ENCODE results near the gene SAYSD1. TPM values are rescaled to one million over a fixed set of nuclear protein-coding genes. Genes with fewer than 3 reads are reported as not detected.

Gene SAYSD1
- total and polyA plus RNA-seq, 7 experiments from 2014 or later = 15.1 to 26.8 (median 19.8) TPM

DNA sequence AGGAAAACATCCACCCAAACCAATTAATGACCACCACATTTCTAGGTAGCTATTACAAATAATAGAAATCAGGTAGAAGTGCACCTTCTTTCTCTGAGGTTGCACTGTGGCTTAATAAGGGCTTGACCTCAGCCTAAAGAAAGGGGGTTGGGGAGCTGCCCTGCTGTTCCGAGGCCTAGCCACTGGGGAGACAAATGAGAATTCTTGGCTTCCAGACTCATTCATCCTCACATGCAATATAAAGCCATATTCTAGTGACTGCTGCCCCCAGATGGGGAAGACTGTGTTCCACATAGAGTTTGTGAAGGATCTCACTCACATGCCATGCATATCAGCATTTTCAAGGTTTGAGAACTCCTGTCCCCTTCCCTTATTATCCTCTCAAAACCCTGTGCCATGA is 22.9 kb downstream of the SAYSD1 start:
- Mint-ChIP-seq H3K27ac (peak overlapping the region in 1 of 9 donors; percentile 52), H3K9me3 (no peaks in the 10 kb centered on the region), H3K4me1 (peaks cover 0 to 6% (median 4%) of the 10 kb centered on the region in 7 donors), H3K27me3 (peaks cover 10 to 61% (median 27%) of the 10 kb centered on the region in 5 donors), H3K4me3 (no peak overlapping the region), H3K36me3 (peaks cover 0 to 10% (median 0%) of the 10 kb centered on the region in 5 donors)
- intact Hi-C loops (cut with micrococcal nuclease) = no loop called here
- Histone ChIP-seq H3K9me3 (ENCODE audit: control insufficient read depth in 2 of 3, low read length in 3 of 3) (no peaks in the 10 kb centered on the region), H3K4me1 (ENCODE audit: control insufficient read depth in 2 of 2, insufficient read depth in 2 of 2, low read length in 2 of 2) (no peaks in the 10 kb centered on the region), H3K4me3 (ENCODE audit: low read length) (no peak overlapping the region), H3K27me3 (ENCODE audit: control insufficient read depth in 2 of 2, insufficient read depth in 2 of 2, low read length in 2 of 2) (no peaks in the 10 kb centered on the region), H3K36me3 (ENCODE audit: control insufficient read depth in 2 of 3, insufficient read depth in 3 of 3, low read length in 3 of 3) (no peaks in the 10 kb centered on the region), H3K27ac (ENCODE audit: low read depth, low read length) (no peak overlapping the region)
- CTCF ChIA-PET = interaction anchor here (0.6 kb wide), 1 partner anchor 68 kb away, joined by 3 read pairs; no protein-coding TSS in a partner anchor
- DNase-seq = no peak
- POLR2A ChIA-PET = interaction anchor here (0.8 kb wide), 1 partner anchor 220 kb away, joined by 5 read pairs; no protein-coding TSS in a partner anchor
- ATAC-seq = no peak

DNA sequence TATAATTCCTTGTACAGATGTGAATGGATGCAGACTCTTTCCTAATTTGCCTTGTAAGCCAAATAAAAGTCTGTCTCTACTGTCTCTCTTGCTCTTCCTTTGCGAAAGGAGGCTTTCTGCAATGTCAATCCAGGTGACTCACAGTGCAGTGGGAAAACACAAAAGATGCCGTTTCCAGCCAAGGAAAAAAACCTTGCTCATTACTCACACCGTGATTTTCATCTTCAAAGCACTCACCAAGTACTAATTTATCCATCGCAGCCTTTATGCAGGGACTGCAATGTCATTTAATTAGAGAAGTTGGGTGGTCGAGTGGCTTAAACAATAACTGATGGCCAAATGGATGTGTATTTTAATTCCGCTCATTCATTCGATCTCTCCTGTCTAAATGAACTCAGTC is 23.8 kb downstream of the SAYSD1 start:
- H3K36me3 Mint-ChIP-seq = peaks cover 0 to 10% (median 0%) of the 10 kb centered on the region in 5 donors
- CTCF ChIA-PET = no interaction called here
- POLR2A ChIA-PET = interaction anchor here (0.8 kb wide), 1 partner anchor 219 kb away, joined by 5 read pairs; no protein-coding TSS in a partner anchor
- H3K4me1 Mint-ChIP-seq = peaks cover 0 to 10% (median 4%) of the 10 kb centered on the region in 7 donors
- no peak overlapping the region for H3K27ac ChIP-seq (ENCODE audit: low read depth, low read length)
- ATAC-seq (no peak), DNase-seq (no peak)
- H3K27me3 Mint-ChIP-seq = peaks cover 13 to 69% (median 33%) of the 10 kb centered on the region in 5 donors
- H3K4me3 Mint-ChIP-seq = no peak overlapping the region
- no peaks in the 10 kb centered on the region for H3K4me1 ChIP-seq (ENCODE audit: control insufficient read depth in 2 of 2, insufficient read depth in 2 of 2, low read length in 2 of 2)
- intact Hi-C loops (cut with micrococcal nuclease) = no loop called here
- H3K9me3 ChIP-seq (ENCODE audit: control insufficient read depth in 2 of 3, low read length in 3 of 3) = no peaks in the 10 kb centered on the region
- H3K27me3 ChIP-seq (ENCODE audit: control insufficient read depth in 2 of 2, insufficient read depth in 2 of 2, low read length in 2 of 2) = no peaks in the 10 kb centered on the region
- no peak overlapping the region for H3K27ac Mint-ChIP-seq
- no peaks in the 10 kb centered on the region for H3K36me3 ChIP-seq (ENCODE audit: control insufficient read depth in 2 of 3, insufficient read depth in 3 of 3, low read length in 3 of 3)
- H3K9me3 Mint-ChIP-seq = no peaks in the 10 kb centered on the region
- no peak overlapping the region for H3K4me3 ChIP-seq (ENCODE audit: low read length)

DNA sequence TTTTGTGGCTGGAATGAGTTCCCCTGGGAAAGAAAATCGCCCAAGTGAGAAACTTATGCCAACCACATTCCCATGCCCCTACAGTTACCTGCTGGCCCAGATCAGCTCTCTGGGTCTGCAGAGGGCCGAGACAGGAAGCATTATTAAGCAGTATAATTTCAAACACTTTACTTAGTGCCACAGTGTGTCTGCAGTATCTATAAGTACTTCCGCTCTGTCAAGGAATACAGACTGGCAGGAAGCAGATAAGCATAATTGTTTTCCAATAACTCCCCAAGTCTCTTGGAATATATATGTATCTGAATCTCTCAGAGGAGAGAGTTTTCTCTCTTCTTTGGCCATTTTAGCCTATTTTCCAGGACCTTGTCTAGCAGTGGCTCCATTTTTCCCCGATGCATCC is 24.9 kb downstream of the SAYSD1 start:
- Mint-ChIP-seq H3K9me3 (peaks cover 0 to 1% (median 0%) of the 10 kb centered on the region in 11 donors), H3K36me3 (peaks cover 0 to 8% (median 0%) of the 10 kb centered on the region in 5 donors), H3K4me3 (peak overlapping the region in 1 of 10 donors; percentile 10), H3K27me3 (peaks cover 17 to 70% (median 43%) of the 10 kb centered on the region in 5 donors), H3K4me1 (peaks cover 0 to 13% (median 4%) of the 10 kb centered on the region in 7 donors), H3K27ac (no peak overlapping the region)
- intact Hi-C loops (cut with micrococcal nuclease) = no loop called here
- no peak for ATAC-seq
- Histone ChIP-seq H3K9me3 (ENCODE audit: control insufficient read depth in 2 of 3, low read length in 3 of 3) (no peaks in the 10 kb centered on the region), H3K27me3 (ENCODE audit: control insufficient read depth in 2 of 2, insufficient read depth in 2 of 2, low read length in 2 of 2) (no peaks in the 10 kb centered on the region), H3K4me1 (ENCODE audit: control insufficient read depth in 2 of 2, insufficient read depth in 2 of 2, low read length in 2 of 2) (no peaks in the 10 kb centered on the region), H3K36me3 (ENCODE audit: control insufficient read depth in 2 of 3, insufficient read depth in 3 of 3, low read length in 3 of 3) (no peaks in the 10 kb centered on the region), H3K27ac (ENCODE audit: low read depth, low read length) (no peak overlapping the region), H3K4me3 (ENCODE audit: low read length) (no peak overlapping the region)
- POLR2A ChIA-PET = no interaction called here
- CTCF ChIA-PET = no interaction called here
- DNase-seq = no peak

DNA sequence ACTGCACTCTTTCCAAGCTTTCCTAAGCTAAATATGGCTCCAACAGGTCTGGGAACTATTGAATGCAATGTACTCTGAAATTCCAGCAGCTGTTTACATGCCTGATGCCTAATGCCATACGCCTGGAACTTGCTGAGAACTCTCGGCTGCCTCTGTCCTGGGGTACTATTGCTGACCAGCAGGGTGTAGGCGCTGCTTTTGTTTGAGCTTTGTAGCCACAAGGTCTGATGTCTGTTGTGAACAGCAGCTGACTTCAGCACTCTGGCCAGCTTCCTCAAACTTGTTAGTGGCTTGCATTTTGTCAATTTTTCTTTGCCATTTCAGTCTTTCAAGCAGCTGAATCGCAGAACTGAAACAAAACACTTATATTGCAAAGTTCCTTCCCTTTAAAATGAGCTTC is 26.7 kb downstream of the SAYSD1 start:
- H3K4me1 Mint-ChIP-seq = peaks cover 0 to 17% (median 4%) of the 10 kb centered on the region in 7 donors
- H3K4me3 Mint-ChIP-seq = no peak overlapping the region
- H3K27me3 Mint-ChIP-seq = peaks cover 23 to 69% (median 49%) of the 10 kb centered on the region in 5 donors
- DNase-seq = peak in 3 of 9 donors; percentile 6 to 15 (median 8)
- peaks cover 0 to 1% (median 0%) of the 10 kb centered on the region in 11 donors for H3K9me3 Mint-ChIP-seq
- Histone ChIP-seq H3K27ac (ENCODE audit: low read depth, low read length) (no peak overlapping the region), H3K27me3 (ENCODE audit: control insufficient read depth in 2 of 2, insufficient read depth in 2 of 2, low read length in 2 of 2) (no peaks in the 10 kb centered on the region), H3K4me1 (ENCODE audit: control insufficient read depth in 2 of 2, insufficient read depth in 2 of 2, low read length in 2 of 2) (no peaks in the 10 kb centered on the region), H3K36me3 (ENCODE audit: control insufficient read depth in 2 of 3, insufficient read depth in 3 of 3, low read length in 3 of 3) (no peaks in the 10 kb centered on the region), H3K9me3 (ENCODE audit: control insufficient read depth in 2 of 3, low read length in 3 of 3) (no peaks in the 10 kb centered on the region), H3K4me3 (ENCODE audit: low read length) (no peak overlapping the region)
- peak; percentile 54 for ATAC-seq
- H3K36me3 Mint-ChIP-seq = peaks cover 0 to 4% (median 0%) of the 10 kb centered on the region in 5 donors
- ChIA-PET POLR2A (no interaction called here), CTCF (interaction anchor here (0.6 kb wide), 1 partner anchor 102 kb away, joined by 3 read pairs; no protein-coding TSS in a partner anchor)
- intact Hi-C loops (cut with micrococcal nuclease) = loop anchor here in 1 of 2 donors (1.0 kb wide), 1 partner anchor 215 kb away; no protein-coding TSS in a partner anchor
- H3K27ac Mint-ChIP-seq = peak overlapping the region in 1 of 9 donors; percentile 17

DNA sequence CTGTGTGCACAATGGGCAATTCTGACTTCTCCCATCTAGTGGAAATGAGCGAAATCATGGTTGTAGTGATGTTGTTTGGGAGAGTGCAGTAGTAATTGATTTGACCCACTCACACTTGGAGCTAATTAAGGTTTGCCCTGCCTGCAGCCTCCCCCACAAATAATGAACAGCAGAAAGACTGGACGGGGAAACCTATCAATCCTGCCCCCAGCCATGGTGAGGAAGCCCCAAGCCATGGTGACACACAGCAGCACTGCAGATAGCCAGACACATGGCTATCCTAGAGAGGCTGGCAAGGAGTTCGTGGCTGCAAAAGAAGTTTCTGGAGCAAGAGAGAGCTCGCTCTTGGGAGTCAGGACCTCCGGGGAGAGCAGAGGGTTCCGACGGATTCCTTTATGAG is 27.8 kb downstream of the SAYSD1 start:
- ChIA-PET POLR2A (no interaction called here), CTCF (no interaction called here)
- H3K4me3 Mint-ChIP-seq = no peak overlapping the region
- DNase-seq (no peak), ATAC-seq (no peak)
- no peak overlapping the region for H3K27ac ChIP-seq (ENCODE audit: low read depth, low read length)
- H3K4me3 ChIP-seq (ENCODE audit: low read length) = no peak overlapping the region
- peaks cover 0 to 17% (median 4%) of the 10 kb centered on the region in 7 donors for H3K4me1 Mint-ChIP-seq
- no peak overlapping the region for H3K27ac Mint-ChIP-seq
- H3K36me3 Mint-ChIP-seq = no peaks in the 10 kb centered on the region
- H3K27me3 ChIP-seq (ENCODE audit: control insufficient read depth in 2 of 2, insufficient read depth in 2 of 2, low read length in 2 of 2) = no peaks in the 10 kb centered on the region
- H3K27me3 Mint-ChIP-seq = peaks cover 23 to 66% (median 49%) of the 10 kb centered on the region in 5 donors
- H3K36me3 ChIP-seq (ENCODE audit: control insufficient read depth in 2 of 3, insufficient read depth in 3 of 3, low read length in 3 of 3) = no peaks in the 10 kb centered on the region
- intact Hi-C loops (cut with micrococcal nuclease) = no loop called here
- H3K9me3 ChIP-seq (ENCODE audit: control insufficient read depth in 2 of 3, low read length in 3 of 3) = no peaks in the 10 kb centered on the region
- H3K4me1 ChIP-seq (ENCODE audit: control insufficient read depth in 2 of 2, insufficient read depth in 2 of 2, low read length in 2 of 2) = no peaks in the 10 kb centered on the region
- H3K9me3 Mint-ChIP-seq = peaks cover 0 to 1% (median 0%) of the 10 kb centered on the region in 11 donors

DNA sequence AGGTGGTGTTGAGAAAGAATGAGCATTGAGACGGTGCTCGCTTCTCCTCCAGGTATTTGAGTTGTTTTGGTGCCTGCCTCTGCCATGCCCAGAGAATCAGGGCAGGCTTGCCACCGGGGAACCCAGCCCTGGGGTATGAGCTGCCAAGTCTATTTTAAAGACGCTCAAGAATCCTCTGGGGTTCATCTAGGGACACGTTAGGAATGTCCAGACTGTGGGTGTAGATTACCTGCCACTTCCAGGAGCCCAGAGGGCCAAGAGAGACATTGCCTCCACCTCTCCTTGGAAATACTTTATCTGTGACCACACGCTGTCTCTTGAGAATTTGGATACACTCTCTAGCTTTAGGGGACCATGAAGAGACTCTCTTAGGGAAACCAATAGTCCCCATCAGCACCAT is 28.3 kb downstream of the SAYSD1 start:
- Mint-ChIP-seq H3K36me3 (no peaks in the 10 kb centered on the region), H3K27ac (no peak overlapping the region), H3K4me1 (peaks cover 0 to 17% (median 4%) of the 10 kb centered on the region in 7 donors), H3K4me3 (no peak overlapping the region), H3K27me3 (peaks cover 23 to 63% (median 49%) of the 10 kb centered on the region in 5 donors), H3K9me3 (peaks cover 0 to 1% (median 0%) of the 10 kb centered on the region in 11 donors)
- Histone ChIP-seq H3K4me3 (ENCODE audit: low read length) (no peak overlapping the region), H3K27me3 (ENCODE audit: control insufficient read depth in 2 of 2, insufficient read depth in 2 of 2, low read length in 2 of 2) (no peaks in the 10 kb centered on the region), H3K27ac (ENCODE audit: low read depth, low read length) (no peak overlapping the region), H3K4me1 (ENCODE audit: control insufficient read depth in 2 of 2, insufficient read depth in 2 of 2, low read length in 2 of 2) (no peaks in the 10 kb centered on the region), H3K36me3 (ENCODE audit: control insufficient read depth in 2 of 3, insufficient read depth in 3 of 3, low read length in 3 of 3) (no peaks in the 10 kb centered on the region), H3K9me3 (ENCODE audit: control insufficient read depth in 2 of 3, low read length in 3 of 3) (no peaks in the 10 kb centered on the region)
- ChIA-PET POLR2A (no interaction called here), CTCF (no interaction called here)
- DNase-seq = no peak
- no peak for ATAC-seq
- intact Hi-C loops (cut with micrococcal nuclease) = no loop called here

DNA sequence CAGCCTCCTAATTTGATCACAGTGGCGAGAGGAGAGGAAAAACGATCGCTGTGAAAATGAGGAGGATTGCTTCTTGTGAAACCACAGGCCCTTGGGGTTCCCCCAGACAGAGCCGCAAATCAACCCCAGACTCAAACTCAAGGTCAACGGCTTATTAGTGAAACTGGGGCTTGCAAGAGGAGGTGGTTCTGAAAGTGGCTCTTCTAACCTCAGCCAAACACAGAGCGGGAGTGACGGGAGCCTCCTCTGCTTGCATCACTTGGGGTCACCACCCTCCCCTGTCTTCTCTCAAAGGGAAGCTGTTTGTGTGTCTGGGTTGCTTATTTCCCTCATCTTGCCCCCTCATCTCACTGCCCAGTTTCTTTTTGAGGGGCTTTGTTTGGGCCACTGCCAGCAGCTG is 28.7 kb downstream of the SAYSD1 start:
- peaks cover 0 to 17% (median 4%) of the 10 kb centered on the region in 7 donors for H3K4me1 Mint-ChIP-seq

More for the DNA sequence above, 28.7 kb downstream of the SAYSD1 start:
- H3K9me3 ChIP-seq (ENCODE audit: control insufficient read depth in 2 of 3, low read length in 3 of 3) = no peaks in the 10 kb centered on the region
- no peak overlapping the region for H3K27ac ChIP-seq (ENCODE audit: low read depth, low read length)
- no peaks in the 10 kb centered on the region for H3K36me3 ChIP-seq (ENCODE audit: control insufficient read depth in 2 of 3, insufficient read depth in 3 of 3, low read length in 3 of 3)
- H3K4me1 ChIP-seq (ENCODE audit: control insufficient read depth in 2 of 2, insufficient read depth in 2 of 2, low read length in 2 of 2) = no peaks in the 10 kb centered on the region
- ChIA-PET POLR2A (no interaction called here), CTCF (no interaction called here)
- no peak overlapping the region for H3K4me3 ChIP-seq (ENCODE audit: low read length)
- ATAC-seq = peak; percentile 19
- no peaks in the 10 kb centered on the region for H3K27me3 ChIP-seq (ENCODE audit: control insufficient read depth in 2 of 2, insufficient read depth in 2 of 2, low read length in 2 of 2)
- Mint-ChIP-seq H3K27me3 (peaks cover 23 to 59% (median 45%) of the 10 kb centered on the region in 5 donors), H3K4me3 (no peak overlapping the region), H3K36me3 (no peaks in the 10 kb centered on the region), H3K27ac (no peak overlapping the region), H3K9me3 (peaks cover 0 to 1% (median 0%) of the 10 kb centered on the region in 11 donors)
- intact Hi-C loops (cut with micrococcal nuclease) = no loop called here
- DNase-seq = peak in 1 of 9 donors; percentile 50

Data from naive thymus-derived CD4-positive, alpha-beta T cell (primary cell).